HepG2 (cell line): ENCODE data around the gene RDM1. TPM values are rescaled to one million over a fixed set of nuclear protein-coding genes. Genes with fewer than 3 reads are reported as not detected.

Source experiments
- MAX ChIP-seq: IDR thresholded peaks from 2 replicates; pipeline ENCODE4 v1.6.1; 2012; ENCODE audit warnings: inconsistent platforms
- MED1 ChIP-seq: sonication (generic); formaldehyde crosslinking; IDR thresholded peaks from 2 replicates; pipeline ENCODE4 v1.4.0; 2020; ENCODE audit warnings: missing genetic modification reagents
- SKI ChIP-seq: fragments of 450-650 bp; IDR thresholded peaks from one replicate; pipeline ENCODE4 v1.6.1; 2018; ENCODE audit warnings: mild to moderate bottlenecking; ENCODE audit not compliant: partially characterized antibody
- SYNCRIP ChIP-seq: fragments of 200-400 bp; formaldehyde crosslinking; IDR thresholded peaks from 2 replicates; pipeline ENCODE4 v1.6.1; 2018; ENCODE audit warnings: mild to moderate bottlenecking, low read depth, low read length; ENCODE audit not compliant: insufficient read depth
- ZBTB38 ChIP-seq: sonication (generic); formaldehyde crosslinking; IDR thresholded peaks from 2 replicates; pipeline ENCODE4 v1.5.1; 2020; ENCODE audit warnings: mild to moderate bottlenecking, missing genetic modification reagents
- ZBTB39 ChIP-seq: sonication (generic); formaldehyde crosslinking; IDR thresholded peaks from 2 replicates; pipeline ENCODE4 v1.5.0; 2020; ENCODE audit warnings: missing genetic modification reagents
- ZNF766 ChIP-seq: sonication (generic); formaldehyde crosslinking; IDR thresholded peaks from 2 replicates; pipeline ENCODE4 v1.5.0; 2020; ENCODE audit warnings: missing genetic modification reagents, borderline replicate concordance
- polyA plus RNA-seq, 8 experiments: library from polyadenylated mRNA; depleted of rRNA in 3 of 8; stranded (reverse) in 7 of 8; unstranded in 1 of 8; fragments of >200 nt; fragmentation: Illumina TruSeq in 4 of 8; extraction: Trizol in 4 of 8; gene quantifications; 2 replicates each; pipeline versions ENCODE4 v1.2.1 to v1.2.3, GENCODE V29; 2011 to 2016; ENCODE audit warnings: low read depth in 4 of 8, missing spikeins in 1 of 8, mixed read lengths in 1 of 8; ENCODE audit not compliant: insufficient read depth in 1 of 8
- total RNA-seq, 5 experiments: library from RNA; depleted of rRNA; stranded (reverse); fragments of >200 nt; fragmentation: Illumina TruSeq; extraction: Trizol; gene quantifications; 2 replicates each; pipeline ENCODE4 v1.2.3, GENCODE V29; 2016; ENCODE audit warnings: low read depth in 1 of 5
- TF ChIP-seq, protein P1 (sequence below): fragments of 450-650 bp; IDR thresholded peaks from 2 replicates; pipeline ENCODE4 v1.6.1; 2016
- TF ChIP-seq, protein P2 (sequence below): sonication (generic); formaldehyde crosslinking; IDR thresholded peaks from 2 replicates; pipeline ENCODE4 v1.5.0; 2020; ENCODE audit warnings: mild to moderate bottlenecking, missing genetic modification reagents

The RDM1 gene
- total and polyA plus RNA-seq, 2 of the 13 experiments (the other 11 are each of a cell fraction or from before 2014, with no cell fraction given) = 0.28 to 0.40 TPM

GRCh38 chr17:35978346-35978745 lies 47.8 kb upstream of the RDM1 start (continued):
- TF ChIP-seq, protein P1, sequence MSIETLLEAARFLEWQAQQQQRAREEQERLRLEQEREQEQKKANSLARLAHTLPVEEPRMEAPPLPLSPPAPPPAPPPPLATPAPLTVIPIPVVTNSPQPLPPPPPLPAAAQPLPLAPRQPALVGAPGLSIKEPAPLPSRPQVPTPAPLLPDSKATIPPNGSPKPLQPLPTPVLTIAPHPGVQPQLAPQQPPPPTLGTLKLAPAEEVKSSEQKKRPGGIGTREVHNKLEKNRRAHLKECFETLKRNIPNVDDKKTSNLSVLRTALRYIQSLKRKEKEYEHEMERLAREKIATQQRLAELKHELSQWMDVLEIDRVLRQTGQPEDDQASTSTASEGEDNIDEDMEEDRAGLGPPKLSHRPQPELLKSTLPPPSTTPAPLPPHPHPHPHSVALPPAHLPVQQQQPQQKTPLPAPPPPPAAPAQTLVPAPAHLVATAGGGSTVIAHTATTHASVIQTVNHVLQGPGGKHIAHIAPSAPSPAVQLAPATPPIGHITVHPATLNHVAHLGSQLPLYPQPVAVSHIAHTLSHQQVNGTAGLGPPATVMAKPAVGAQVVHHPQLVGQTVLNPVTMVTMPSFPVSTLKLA = no peak
- no peak for TF ChIP-seq MAX
- no peak for TF ChIP-seq ZNF766
- TF ChIP-seq SYNCRIP = no peak
- no peak for TF ChIP-seq MED1
- TF ChIP-seq, protein P2, sequence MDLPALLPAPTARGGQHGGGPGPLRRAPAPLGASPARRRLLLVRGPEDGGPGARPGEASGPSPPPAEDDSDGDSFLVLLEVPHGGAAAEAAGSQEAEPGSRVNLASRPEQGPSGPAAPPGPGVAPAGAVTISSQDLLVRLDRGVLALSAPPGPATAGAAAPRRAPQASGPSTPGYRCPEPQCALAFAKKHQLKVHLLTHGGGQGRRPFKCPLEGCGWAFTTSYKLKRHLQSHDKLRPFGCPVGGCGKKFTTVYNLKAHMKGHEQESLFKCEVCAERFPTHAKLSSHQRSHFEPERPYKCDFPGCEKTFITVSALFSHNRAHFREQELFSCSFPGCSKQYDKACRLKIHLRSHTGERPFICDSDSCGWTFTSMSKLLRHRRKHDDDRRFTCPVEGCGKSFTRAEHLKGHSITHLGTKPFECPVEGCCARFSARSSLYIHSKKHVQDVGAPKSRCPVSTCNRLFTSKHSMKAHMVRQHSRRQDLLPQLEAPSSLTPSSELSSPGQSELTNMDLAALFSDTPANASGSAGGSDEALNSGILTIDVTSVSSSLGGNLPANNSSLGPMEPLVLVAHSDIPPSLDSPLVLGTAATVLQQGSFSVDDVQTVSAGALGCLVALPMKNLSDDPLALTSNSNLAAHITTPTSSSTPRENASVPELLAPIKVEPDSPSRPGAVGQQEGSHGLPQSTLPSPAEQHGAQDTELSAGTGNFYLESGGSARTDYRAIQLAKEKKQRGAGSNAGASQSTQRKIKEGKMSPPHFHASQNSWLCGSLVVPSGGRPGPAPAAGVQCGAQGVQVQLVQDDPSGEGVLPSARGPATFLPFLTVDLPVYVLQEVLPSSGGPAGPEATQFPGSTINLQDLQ = no peak
- TF ChIP-seq ZBTB38 (CRISPR knock-in tag) = no peak
- no peak for TF ChIP-seq SKI
- no peak for TF ChIP-seq ZBTB39 (CRISPR knock-in tag)
